SU-DHL-6 (cell line): ENCODE measurements around the gene PALM2AKAP2.

Source experiments
- H2AFZ ChIP-seq: fragments of 200-600 bp; sonication (generic); 2 replicates; pipeline ENCODE4 v1.6.1; 2014; ENCODE audit warnings: low read depth, mild to moderate bottlenecking, moderate library complexity, mixed read lengths, antibody characterized with exemption, low read length; ENCODE audit not compliant: severe bottlenecking
- H3F3A ChIP-seq: fragments of 200-600 bp; shearing (Covaris generic); 2 replicates; pipeline ENCODE4 v1.6.0; 2016; ENCODE audit warnings: antibody characterized with exemption, mild to moderate bottlenecking; ENCODE audit not compliant: insufficient read depth
- H3K27ac ChIP-seq: fragments of 200-600 bp; sonication (generic); 2 replicates; pipeline ENCODE4 v1.5.1; 2016; ENCODE audit warnings: low read depth, mild to moderate bottlenecking, low read length, moderate library complexity, mixed read lengths
- H3K27me3 ChIP-seq: fragments of 200-600 bp; sonication (generic), shearing (Covaris generic); 2 replicates; pipeline ENCODE4 v1.6.0; 2014; ENCODE audit warnings: mild to moderate bottlenecking, low read length
- H3K36me3 ChIP-seq: fragments of 200-600 bp; sonication (generic); 2 replicates; pipeline ENCODE4 v1.6.1; 2014; ENCODE audit warnings: mild to moderate bottlenecking, low read length, mixed read lengths
- H3K4me2 ChIP-seq: fragments of 300-600, 200-600 bp; shearing (Covaris generic), sonication (generic); 2 replicates; pipeline ENCODE4 v1.6.0; 2014; ENCODE audit warnings: low read length, low read depth, mild to moderate bottlenecking; ENCODE audit not compliant: poor library complexity, severe bottlenecking
- H3K4me3 ChIP-seq: fragments of 200-600 bp; sonication (generic); 2 replicates; pipeline ENCODE4 v1.5.1; 2014; ENCODE audit warnings: antibody characterized with exemption, low read length, mild to moderate bottlenecking, mixed read lengths; ENCODE audit not compliant: insufficient read depth, poor library complexity, severe bottlenecking
- H3K79me2 ChIP-seq: fragments of 200-600 bp; sonication (generic); 2 replicates; pipeline ENCODE4 v1.6.1; 2014; ENCODE audit warnings: mild to moderate bottlenecking, low read length, moderate library complexity; ENCODE audit not compliant: insufficient read depth
- H3K9ac ChIP-seq: fragments of 200-600 bp; sonication (generic); 2 replicates; pipeline ENCODE4 v1.7.0; 2014; ENCODE audit warnings: mild to moderate bottlenecking, low read length
- H3K9me2 ChIP-seq: fragments of 200-600 bp; sonication (generic); replicated peaks from 2 replicates; pipeline ENCODE4 v1.6.1; 2014; ENCODE audit warnings: low read length; ENCODE audit not compliant: insufficient read depth
- H3K9me3 ChIP-seq: fragments of 200-600 bp; sonication (generic); 2 replicates; pipeline ENCODE4 v1.6.1; 2014; ENCODE audit warnings: low read length, mixed read lengths; ENCODE audit not compliant: insufficient read depth
- H4K20me1 ChIP-seq: fragments of 200-600 bp; sonication (generic); 2 replicates; pipeline ENCODE4 v1.6.1; 2014; ENCODE audit warnings: low read depth, mild to moderate bottlenecking, antibody characterized with exemption, low read length, moderate library complexity, mixed read lengths
- EZH2phosphoT487 ChIP-seq: fragments of 200-600 bp; sonication (generic), shearing (Covaris generic); conservative IDR thresholded peaks from 2 replicates; pipeline ENCODE4 v1.6.1; 2018; ENCODE audit warnings: mild to moderate bottlenecking, antibody characterized with exemption, low read length, moderate library complexity, mixed read lengths
- TF ChIP-seq, protein P1 (sequence below): fragments of 200-600 bp; sonication (generic); IDR thresholded peaks from one replicate; pipeline ENCODE4 v1.5.1; 2017; ENCODE audit warnings: antibody characterized with exemption, mild to moderate bottlenecking, low read length, moderate library complexity; ENCODE audit not compliant: insufficient read depth, poor library complexity, severe bottlenecking

The PALM2AKAP2 gene

DNA sequence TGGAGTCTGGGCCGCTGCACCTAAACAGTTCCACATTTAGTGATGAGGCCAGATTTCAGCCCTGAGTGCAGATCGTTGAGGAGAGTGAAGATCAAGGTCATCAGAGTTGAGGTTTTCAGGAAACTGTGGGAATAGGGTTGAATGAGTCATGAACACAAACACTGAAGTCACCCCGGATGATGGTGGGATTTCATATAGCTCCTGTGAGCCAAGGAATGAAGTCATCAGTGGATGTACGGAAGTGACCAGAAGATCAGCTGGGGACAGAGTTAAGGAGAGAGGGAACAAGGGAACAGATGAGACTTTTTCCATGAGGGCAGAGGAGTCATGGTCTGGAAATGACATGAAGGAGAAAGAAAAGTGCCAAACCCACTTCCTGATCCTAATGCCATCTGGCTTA lies 36.5 kb downstream of the PALM2AKAP2 start:
- H3K4me2 ChIP-seq: no peak overlapping the region

DNA sequence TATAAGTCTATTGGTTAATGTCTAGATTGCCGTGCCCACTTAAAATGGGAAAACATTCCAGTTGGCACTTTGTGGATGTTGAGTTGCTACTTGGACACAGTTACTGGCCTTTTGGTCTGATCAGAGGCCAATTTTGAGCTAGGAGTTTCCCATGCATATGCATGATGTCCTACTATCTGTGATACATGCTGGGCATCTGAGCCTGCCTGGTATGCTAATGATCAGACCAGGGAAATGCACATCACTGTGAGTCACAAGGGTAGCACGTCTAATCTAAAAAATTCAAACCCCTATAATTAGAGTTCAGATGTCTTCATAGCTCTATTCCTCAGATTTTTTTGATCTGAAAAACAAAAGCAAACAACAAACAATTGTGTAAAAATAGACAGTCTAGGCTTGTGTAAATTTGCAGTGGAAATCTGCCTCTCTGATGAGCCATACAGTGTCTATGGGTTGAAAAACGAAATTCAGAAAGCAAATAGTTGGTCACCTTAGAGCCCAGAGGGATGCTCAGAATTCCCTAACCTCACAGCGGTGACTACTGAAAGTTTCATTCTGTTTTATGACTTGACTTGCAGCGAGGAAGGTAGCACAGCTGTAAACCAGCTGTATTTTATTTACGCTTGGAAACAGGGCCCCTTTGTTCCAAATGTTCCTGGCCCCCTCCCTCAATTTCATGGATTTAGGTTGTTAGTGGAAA lies 37.3 kb downstream of the PALM2AKAP2 start:
- Histone ChIP-seq H2AFZ (no peak overlapping the region), H3K36me3 (no peaks in the 10 kb centered on the region), H3K4me2 (no peak overlapping the region), H3K9ac (no peak overlapping the region), H3K4me3 (no peak overlapping the region), H3K9me3 (no peaks in the 10 kb centered on the region), H3K79me2 (no peaks in the 10 kb centered on the region), H4K20me1 (no peaks in the 10 kb centered on the region), H3K27me3 (no peaks in the 10 kb centered on the region), H3K27ac (no peak overlapping the region), H3K9me2 (no peaks in the 10 kb centered on the region), H3F3A (no peaks in the 10 kb centered on the region)
- TF ChIP-seq, protein P1, sequence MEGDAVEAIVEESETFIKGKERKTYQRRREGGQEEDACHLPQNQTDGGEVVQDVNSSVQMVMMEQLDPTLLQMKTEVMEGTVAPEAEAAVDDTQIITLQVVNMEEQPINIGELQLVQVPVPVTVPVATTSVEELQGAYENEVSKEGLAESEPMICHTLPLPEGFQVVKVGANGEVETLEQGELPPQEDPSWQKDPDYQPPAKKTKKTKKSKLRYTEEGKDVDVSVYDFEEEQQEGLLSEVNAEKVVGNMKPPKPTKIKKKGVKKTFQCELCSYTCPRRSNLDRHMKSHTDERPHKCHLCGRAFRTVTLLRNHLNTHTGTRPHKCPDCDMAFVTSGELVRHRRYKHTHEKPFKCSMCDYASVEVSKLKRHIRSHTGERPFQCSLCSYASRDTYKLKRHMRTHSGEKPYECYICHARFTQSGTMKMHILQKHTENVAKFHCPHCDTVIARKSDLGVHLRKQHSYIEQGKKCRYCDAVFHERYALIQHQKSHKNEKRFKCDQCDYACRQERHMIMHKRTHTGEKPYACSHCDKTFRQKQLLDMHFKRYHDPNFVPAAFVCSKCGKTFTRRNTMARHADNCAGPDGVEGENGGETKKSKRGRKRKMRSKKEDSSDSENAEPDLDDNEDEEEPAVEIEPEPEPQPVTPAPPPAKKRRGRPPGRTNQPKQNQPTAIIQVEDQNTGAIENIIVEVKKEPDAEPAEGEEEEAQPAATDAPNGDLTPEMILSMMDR: no peak
- no peak for TF ChIP-seq EZH2phosphoT487

More for the DNA sequence above, 36.5 kb downstream of the PALM2AKAP2 start:
- TF ChIP-seq, protein P1: no peak
- no peak for TF ChIP-seq EZH2phosphoT487
- Histone ChIP-seq H2AFZ (no peak overlapping the region), H4K20me1 (no peaks in the 10 kb centered on the region), H3K9ac (no peak overlapping the region), H3K27ac (no peak overlapping the region), H3K36me3 (no peaks in the 10 kb centered on the region), H3K4me3 (no peak overlapping the region), H3K79me2 (no peaks in the 10 kb centered on the region), H3K27me3 (no peaks in the 10 kb centered on the region), H3K9me3 (no peaks in the 10 kb centered on the region), H3K9me2 (no peaks in the 10 kb centered on the region), H3F3A (no peaks in the 10 kb centered on the region)

DNA sequence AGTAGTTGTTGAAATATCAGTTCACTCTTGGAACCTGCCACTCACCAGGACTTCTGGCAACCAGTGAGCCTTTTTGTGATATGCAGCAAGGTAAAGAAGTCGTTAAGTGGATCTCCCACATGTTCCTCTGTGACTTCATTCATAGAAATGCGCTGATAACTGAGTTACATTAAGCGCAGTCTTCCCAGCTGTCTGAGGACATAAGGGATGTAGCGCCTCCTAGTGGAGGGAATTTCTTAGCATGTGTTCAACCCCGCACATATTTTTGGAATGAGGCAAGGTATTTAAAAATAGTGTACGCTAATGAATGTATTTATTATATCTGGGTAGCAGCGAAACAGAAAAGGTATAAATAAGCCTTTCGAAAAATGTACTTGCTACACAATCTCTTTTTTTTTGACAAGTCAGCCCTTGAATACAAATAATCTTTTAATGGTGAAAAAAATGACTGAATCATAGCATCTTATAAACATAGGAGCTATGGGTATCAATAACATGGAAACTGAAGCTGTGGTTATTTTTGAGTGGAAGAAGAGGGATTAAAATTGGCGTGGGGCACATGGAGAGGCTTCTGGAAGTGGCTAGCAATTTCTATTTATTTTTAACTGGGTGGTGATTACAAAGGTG lies 38.0 kb downstream of the PALM2AKAP2 start:
- Histone ChIP-seq H3K9ac (no peak overlapping the region), H3K36me3 (no peaks in the 10 kb centered on the region), H4K20me1 (no peaks in the 10 kb centered on the region), H3K9me2 (no peaks in the 10 kb centered on the region), H3K4me2 (no peak overlapping the region), H3K27ac (no peak overlapping the region), H3K79me2 (no peaks in the 10 kb centered on the region), H2AFZ (no peak overlapping the region), H3F3A (no peaks in the 10 kb centered on the region), H3K4me3 (no peak overlapping the region), H3K9me3 (no peaks in the 10 kb centered on the region), H3K27me3 (no peaks in the 10 kb centered on the region)
- TF ChIP-seq, protein P1: peak; percentile 94
- TF ChIP-seq EZH2phosphoT487: no peak
